Mucosa of descending colon (tissue), 3 donors: ENCODE measurements around the gene STAT6. TPM values are rescaled to one million over a fixed set of nuclear protein-coding genes. Genes with fewer than 3 reads are reported as not detected.
A peak's percentile ranks its signal among the peaks of the same experiment; 100 is the strongest.

ENCODE experiments used
- ATAC-seq: fragments of 200-7000 bp; cut with Tn5 transposase; one replicate; pipeline ENCODE4 v1.9.1; 2020; ENCODE audit warnings: mild to moderate bottlenecking, moderate library complexity
- DNase-seq, 3 donors: peaks; one replicate each; pipeline ENCODE4 v3.0.0-alpha.2; 2020
- H3K36me3 ChIP-seq: fragments of 200-600 bp; one replicate; pipeline ENCODE4 v1.8.0; 2021; ENCODE audit warnings: low read depth, mild to moderate bottlenecking
- H3K4me1 ChIP-seq: fragments of 200-600 bp; one replicate; pipeline ENCODE4 v1.8.0; 2021; ENCODE audit warnings: low read depth, mild to moderate bottlenecking
- H3K4me3 ChIP-seq: fragments of 200-600 bp; one replicate; pipeline ENCODE4 v1.8.0; 2021; ENCODE audit warnings: mild to moderate bottlenecking
- H3K9me3 ChIP-seq: fragments of 200-600 bp; one replicate; pipeline ENCODE4 v1.8.0; 2021; ENCODE audit warnings: mild to moderate bottlenecking
- intact Hi-C, 2 donors: fragments of 100-400 bp; cut with DNase I in 1 of 2; cut with micrococcal nuclease in 1 of 2; formaldehyde crosslinking; loops; one replicate each; pipeline versions ENCODE4 v1.11.0 to v1.11.1; 2022; cut with DNase I, micrococcal nuclease
- total RNA-seq, 3 donors: library from RNA; stranded (reverse); fragmentation: NEBNext Ultra II Directional in 2 of 3; extraction: Animal tissue kit (Norgen Biotek cat#: 25700) in 2 of 3; gene quantifications; one replicate each; pipeline versions ENCODE4 v1.2.1 to v1.2.4, GENCODE V29; 2021 to 2023
- TF ChIP-seq, protein P1 (sequence below): fragments of 200-600 bp; IDR thresholded peaks from one replicate; pipeline ENCODE4 v1.8.0; 2022; ENCODE audit warnings: antibody characterized with exemption, mild to moderate bottlenecking
- donor health status: DM: no; HTN: no; CAD: no; lungs with moderate emphysema.
- donor health status: DM: no; HTN: no; CAD: no.
- donor health status: DM: no; HTN: yes; CAD: no.

STAT6 gene
- total RNA-seq, 3 donors from 2014 or later, result 219 to 286 (median 281) TPM

GRCh38 chr12:57127726-57128518 is 16.8 kb upstream of the STAT6 start, which contains the start of gene LRP1:
Gene LRP1 (plus strand): TSS chr12:57128483. CDS start chr12:57128965, 482 bp downstream.
- ATAC-seq, result peak; percentile 76
- no peaks in the 10 kb centered on the region for H3K9me3 ChIP-seq
- H3K36me3 ChIP-seq, result no peaks in the 10 kb centered on the region
- DNase-seq, result peak; percentile 86 to 89 (median 86)
- intact Hi-C loops, result no loop called here
- TF ChIP-seq, protein P1, sequence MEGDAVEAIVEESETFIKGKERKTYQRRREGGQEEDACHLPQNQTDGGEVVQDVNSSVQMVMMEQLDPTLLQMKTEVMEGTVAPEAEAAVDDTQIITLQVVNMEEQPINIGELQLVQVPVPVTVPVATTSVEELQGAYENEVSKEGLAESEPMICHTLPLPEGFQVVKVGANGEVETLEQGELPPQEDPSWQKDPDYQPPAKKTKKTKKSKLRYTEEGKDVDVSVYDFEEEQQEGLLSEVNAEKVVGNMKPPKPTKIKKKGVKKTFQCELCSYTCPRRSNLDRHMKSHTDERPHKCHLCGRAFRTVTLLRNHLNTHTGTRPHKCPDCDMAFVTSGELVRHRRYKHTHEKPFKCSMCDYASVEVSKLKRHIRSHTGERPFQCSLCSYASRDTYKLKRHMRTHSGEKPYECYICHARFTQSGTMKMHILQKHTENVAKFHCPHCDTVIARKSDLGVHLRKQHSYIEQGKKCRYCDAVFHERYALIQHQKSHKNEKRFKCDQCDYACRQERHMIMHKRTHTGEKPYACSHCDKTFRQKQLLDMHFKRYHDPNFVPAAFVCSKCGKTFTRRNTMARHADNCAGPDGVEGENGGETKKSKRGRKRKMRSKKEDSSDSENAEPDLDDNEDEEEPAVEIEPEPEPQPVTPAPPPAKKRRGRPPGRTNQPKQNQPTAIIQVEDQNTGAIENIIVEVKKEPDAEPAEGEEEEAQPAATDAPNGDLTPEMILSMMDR, result no peak
- peak within 1 kb of the TSS; percentile 63 for H3K4me3 ChIP-seq
- peaks cover 12% of the 10 kb centered on the region for H3K4me1 ChIP-seq

- intact Hi-C loops, result no loop called here
- Histone ChIP-seq H3K9me3 (no peaks in the 10 kb centered on the region), H3K4me1 (peaks cover 12% of the 10 kb centered on the region), H3K4me3 (peak overlapping the region; percentile 63), H3K36me3 (no peaks in the 10 kb centered on the region)
- TF ChIP-seq, protein P1, result no peak
- ATAC-seq, result peak; percentile 83
- DNase-seq, result peak; percentile 88 to 93 (median 89)
Observed at GRCh38 chr12:57127101-57127725, 16.1 kb upstream of the STAT6 start.

DNA sequence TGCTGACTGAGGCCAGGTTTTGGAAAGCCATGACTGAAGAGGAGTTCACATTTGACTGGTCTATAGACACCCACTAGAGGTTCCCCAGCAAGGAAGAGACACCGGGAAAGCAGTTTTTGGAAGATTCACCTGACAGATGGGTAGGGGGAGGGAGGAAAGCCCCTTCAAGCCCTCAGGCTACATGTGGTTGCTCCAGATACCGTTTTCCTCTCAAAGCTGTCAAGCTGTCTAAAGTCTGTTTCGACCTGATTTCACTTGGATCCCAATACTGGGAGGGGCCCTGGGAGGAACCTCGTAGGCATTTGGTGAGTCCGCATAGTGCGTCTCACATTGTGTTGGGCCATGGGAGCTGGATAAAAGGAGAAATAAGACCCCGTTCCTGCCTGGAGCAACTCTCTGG is 15.4 kb upstream of the STAT6 start:
- intact Hi-C loops, result no loop called here
- H3K36me3 ChIP-seq, result no peaks in the 10 kb centered on the region
- DNase-seq (no peak), ATAC-seq (no peak)
- TF ChIP-seq, protein P1, result no peak
- peaks cover 12% of the 10 kb centered on the region for H3K4me1 ChIP-seq
- H3K4me3 ChIP-seq, result no peak overlapping the region
- H3K9me3 ChIP-seq, result no peaks in the 10 kb centered on the region

DNA sequence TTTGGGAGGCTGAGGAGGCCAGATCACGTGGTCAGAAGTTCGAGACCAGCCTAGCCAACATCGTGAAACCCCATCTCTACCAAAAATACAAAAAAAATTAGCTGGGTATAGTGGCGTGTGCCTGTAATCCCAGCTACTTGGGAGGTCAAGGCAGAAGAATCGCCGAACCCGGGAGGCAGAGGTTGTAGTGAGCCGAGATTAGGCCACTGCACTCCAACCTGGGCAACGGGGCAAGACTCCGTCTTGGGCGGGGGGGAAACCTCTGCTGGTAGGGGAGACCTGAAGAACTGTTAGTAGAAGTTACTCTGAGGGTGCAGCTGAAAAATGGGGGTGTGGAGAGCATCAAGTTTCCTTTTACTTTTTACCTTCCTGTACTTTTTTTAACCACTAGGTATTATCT is 14.9 kb upstream of the STAT6 start:
- Histone ChIP-seq H3K4me3 (no peak overlapping the region), H3K36me3 (no peaks in the 10 kb centered on the region), H3K9me3 (no peaks in the 10 kb centered on the region), H3K4me1 (peaks cover 12% of the 10 kb centered on the region)
- no peak for DNase-seq
- intact Hi-C loops, result no loop called here
- ATAC-seq, result no peak
- TF ChIP-seq, protein P1, result no peak

- Histone ChIP-seq H3K9me3 (no peaks in the 10 kb centered on the region), H3K36me3 (no peaks in the 10 kb centered on the region), H3K4me3 (no peak overlapping the region), H3K4me1 (peaks cover 10% of the 10 kb centered on the region)
- DNase-seq (peak in 1 of 3 donors; percentile 91), ATAC-seq (peak; percentile 54)
- intact Hi-C loops, result loop anchor here (5.0 kb wide), 2 partner anchors 53 to 58 kb away; no protein-coding TSS in a partner anchor
- TF ChIP-seq, protein P1, result peak; percentile 93
Observed at GRCh38 chr12:57124261-57124877, 13.2 kb upstream of the STAT6 start.
